Hematopoietic multipotent progenitor cell treated with erythropoietin and hydrocortisone succinate and interleukin-3 and kit ligand, for 15 days (in vitro differentiated cells): ENCODE data around the gene CDK12.
"Not testable (repeated sequence)": the region's sequence is repeated elsewhere in the genome, so short reads cannot be mapped to it uniquely, and the experiment has no call there.

Experiments used
- DNase-seq: peaks from one replicate; pipeline ENCODE4 v3.0.0-alpha.2; 2015; ENCODE audit warnings: low spot score

CDK12 gene

DNA sequence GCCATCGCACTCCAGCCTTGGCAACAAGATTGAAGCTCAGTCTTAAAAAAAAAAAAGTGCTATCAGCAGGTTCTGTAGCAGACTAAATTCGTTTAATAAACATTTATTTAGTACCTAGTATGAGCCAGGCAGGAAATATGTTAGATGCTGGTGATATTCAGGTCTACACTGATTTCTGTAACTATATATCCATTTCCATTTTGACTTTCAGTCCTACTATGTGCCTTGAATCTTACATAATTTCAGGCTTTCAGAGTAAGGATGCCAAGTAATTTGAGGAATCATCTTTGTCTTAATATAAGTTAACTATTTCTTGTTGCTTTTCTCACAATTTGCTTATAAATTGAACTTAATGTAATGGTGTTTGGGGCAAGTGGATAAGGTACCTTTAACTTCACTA lies 46.2 kb downstream of the CDK12 start:
- no peak for DNase-seq

DNA sequence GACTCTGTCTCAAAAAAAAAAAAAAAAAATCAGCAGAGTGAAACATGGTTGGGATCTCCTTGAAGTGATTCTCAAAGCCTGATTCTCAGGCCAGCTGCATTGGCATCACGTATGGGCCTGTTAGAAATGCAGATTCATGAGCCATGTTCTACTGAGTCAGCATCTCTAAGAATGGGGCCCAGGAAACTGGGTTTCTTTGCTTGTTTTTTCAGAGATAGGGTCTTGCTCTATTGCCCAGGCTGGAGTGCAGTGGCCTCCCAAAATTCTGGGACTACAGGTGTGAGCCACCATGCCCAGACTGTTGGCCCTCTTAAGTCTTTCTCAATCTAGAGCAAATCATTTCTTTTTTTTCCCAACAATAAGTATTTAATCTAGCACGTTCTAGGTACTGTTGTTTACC lies 47.7 kb downstream of the CDK12 start:
- no peak for DNase-seq

DNA sequence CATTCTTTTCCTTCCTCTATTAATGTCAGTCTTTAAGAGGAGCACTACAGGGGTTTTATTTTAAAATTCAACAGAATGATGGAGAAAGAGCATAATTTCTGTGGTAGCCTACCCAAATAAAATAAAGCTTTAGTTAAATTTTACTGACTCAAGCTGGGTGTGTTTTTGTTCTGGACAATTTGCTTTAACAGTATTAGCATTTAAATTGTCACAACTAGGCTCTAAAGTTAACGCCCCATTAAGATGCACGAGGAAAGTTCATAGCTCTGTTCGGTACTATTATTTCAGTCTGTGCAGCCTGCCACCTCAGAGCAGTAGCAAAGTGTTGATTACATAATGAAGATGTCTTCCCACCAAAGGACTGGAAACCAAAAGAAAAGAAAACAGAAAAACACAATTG lies 52.0 kb downstream of the CDK12 start:
- no peak for DNase-seq

DNA sequence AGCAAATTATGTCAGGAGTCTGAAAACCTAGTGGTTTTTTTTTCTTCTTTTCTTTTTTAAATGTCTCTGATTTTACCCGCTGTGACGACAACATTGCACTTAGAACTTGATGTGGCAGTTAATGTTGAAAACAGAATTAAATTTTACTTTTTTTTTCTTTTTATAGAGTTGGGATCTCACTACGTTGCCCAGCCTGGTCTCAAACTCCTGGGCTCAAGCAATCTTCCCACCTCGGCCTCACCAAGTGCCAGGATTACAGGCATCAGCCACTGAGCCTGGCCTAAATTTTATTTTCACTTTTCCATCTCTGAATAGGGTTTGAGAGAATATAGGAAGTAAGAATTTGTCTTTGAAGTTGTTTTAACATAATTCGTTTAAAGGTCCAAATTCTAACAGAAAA lies 52.6 kb downstream of the CDK12 start:
- no peak for DNase-seq

DNA sequence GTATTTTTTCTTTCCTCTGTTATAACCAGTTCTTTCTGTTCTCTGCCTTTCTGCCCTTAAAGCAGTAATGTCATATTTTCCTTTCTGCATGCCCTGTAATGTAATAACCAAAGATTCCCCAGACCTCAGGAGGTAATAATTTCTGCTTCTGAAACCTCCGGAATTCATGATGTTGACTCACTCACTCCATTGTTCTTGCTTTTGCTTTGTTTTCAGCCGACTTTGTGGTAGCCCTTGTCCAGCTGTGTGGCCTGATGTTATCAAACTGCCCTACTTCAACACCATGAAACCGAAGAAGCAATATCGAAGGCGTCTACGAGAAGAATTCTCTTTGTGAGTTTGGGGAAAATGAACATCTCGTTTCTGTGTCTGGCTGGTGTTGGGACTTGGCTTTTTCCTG lies 55.9 kb downstream of the CDK12 start:
- DNase-seq, result no peak

DNA sequence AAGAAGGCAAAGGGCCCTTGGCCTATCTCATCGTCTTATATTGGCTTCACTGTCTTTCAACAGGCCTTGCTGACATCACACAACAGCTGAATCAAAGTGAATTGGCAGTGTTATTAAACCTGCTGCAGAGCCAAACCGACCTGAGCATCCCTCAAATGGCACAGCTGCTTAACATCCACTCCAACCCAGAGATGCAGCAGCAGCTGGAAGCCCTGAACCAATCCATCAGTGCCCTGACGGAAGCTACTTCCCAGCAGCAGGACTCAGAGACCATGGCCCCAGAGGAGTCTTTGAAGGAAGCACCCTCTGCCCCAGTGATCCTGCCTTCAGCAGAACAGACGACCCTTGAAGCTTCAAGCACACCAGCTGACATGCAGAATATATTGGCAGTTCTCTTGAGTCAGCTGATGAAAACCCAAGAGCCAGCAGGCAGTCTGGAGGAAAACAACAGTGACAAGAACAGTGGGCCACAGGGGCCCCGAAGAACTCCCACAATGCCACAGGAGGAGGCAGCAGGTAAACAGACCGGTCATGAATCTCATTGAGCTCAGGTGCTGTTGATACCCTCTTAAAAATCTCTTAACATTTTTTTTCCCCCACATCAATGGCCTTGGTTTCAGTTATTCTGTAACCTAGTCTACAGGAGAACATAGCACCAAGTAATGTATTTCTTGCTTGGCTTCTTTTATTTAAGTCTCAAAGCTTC lies 64.7 kb downstream of the CDK12 start:
- no peak for DNase-seq

DNA sequence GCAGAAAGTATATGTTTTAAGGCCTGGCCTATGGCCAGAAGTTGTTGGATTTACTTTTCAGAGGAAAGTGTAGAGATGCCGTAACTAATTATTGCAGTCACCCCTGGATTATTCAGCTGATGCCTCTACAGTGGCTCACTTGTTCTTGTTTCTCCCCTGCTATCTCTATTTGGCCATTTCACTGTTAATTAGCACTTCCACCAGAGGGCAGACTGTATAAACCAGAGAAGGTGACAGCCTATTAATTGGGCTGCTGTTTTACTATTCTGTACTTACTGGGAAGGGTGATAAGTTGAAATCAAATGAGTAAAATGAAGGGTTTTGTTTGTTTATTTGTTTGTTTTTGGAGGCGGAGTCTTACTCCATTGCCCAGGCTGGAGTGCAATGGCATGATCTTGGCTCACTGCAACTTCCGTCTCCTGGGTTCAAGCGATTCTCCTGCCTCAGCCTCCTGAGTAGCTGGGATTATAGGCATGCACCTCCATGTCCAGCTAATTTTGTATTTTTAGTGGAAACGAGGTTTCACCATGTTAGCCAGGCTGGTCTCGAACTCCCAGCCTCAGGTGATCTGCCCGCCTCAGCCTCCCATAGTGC lies 66.0 kb downstream of the CDK12 start:
- peak; percentile 54 for DNase-seq

DNA sequence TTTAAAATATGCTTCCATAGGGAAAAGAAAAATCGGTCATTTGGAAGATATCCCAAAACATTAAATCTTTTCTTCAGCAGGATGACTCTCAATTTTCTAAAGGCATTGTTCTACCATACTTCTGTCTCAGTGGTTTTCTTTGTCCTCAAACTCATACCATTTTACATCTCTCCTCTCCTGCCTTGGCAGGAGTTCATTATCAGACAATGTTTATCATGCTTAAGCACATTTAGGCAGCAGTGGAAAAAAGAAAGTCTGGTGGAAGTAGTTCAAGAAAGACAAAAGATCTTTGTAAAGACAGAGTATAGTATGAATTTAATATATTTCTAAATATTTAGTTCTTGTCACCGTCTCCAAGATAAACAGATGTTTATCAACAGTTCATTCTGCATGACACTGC lies 68.2 kb downstream of the CDK12 start:
- DNase-seq, result peak; percentile 43

DNA sequence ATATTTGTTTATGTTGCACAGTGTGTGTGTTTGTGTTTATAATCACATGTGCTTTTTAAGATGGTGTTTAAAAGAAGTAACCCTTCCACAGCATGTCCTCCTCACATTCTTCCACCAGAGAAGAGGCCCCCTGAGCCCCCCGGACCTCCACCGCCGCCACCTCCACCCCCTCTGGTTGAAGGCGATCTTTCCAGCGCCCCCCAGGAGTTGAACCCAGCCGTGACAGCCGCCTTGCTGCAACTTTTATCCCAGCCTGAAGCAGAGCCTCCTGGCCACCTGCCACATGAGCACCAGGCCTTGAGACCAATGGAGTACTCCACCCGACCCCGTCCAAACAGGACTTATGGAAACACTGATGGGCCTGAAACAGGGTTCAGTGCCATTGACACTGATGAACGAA lies 69.2 kb downstream of the CDK12 start:
- no peak for DNase-seq

DNA sequence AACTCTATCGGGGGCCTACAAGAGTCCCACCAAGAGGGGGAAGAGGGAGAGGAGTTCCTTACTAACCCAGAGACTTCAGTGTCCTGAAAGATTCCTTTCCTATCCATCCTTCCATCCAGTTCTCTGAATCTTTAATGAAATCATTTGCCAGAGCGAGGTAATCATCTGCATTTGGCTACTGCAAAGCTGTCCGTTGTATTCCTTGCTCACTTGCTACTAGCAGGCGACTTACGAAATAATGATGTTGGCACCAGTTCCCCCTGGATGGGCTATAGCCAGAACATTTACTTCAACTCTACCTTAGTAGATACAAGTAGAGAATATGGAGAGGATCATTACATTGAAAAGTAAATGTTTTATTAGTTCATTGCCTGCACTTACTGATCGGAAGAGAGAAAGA lies 70.0 kb downstream of the CDK12 start:
- DNase-seq, result no peak

DNA sequence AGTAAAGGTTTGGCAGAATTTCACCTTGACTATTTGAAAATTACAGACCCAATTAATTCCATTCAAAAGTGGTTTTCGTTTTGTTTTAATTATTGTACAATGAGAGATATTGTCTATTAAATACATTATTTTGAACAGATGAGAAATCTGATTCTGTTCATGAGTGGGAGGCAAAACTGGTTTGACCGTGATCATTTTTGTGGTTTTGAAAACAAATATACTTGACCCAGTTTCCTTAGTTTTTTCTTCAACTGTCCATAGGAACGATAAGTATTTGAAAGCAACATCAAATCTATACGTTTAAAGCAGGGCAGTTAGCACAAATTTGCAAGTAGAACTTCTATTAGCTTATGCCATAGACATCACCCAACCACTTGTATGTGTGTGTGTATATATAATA lies 72.6 kb downstream of the CDK12 start:
- DNase-seq, result no peak

DNA sequence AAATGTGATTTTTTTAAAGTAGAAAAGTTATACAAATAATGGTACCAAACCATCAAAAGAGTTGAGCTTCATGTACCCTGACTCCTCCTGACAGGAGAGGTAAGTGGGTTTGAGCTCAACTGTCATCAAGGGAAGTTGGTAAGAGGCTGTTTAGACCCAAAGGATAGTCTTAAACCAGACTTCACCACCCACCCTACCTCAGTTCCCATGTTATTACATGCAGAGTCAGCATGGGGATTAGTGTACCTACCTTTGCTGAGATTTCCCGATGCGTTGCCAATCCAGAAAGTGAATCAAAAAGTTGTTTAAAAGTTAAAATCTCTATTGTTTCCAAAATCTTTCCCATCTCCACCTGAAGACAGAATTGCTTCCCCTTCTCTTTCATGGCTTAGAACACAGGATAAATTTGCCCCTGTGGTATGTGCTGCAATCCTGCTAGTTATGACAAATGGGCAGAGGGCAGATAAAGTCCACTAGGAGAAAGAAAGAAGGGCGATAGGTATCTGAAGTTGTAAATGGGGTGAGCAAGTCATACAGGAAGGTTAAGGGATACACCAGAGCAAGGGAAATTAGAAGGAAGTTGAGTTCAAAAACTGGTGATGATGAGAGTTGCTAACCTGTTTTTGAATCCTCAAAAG lies 73.6 kb downstream of the CDK12 start:
- no peak for DNase-seq

DNA sequence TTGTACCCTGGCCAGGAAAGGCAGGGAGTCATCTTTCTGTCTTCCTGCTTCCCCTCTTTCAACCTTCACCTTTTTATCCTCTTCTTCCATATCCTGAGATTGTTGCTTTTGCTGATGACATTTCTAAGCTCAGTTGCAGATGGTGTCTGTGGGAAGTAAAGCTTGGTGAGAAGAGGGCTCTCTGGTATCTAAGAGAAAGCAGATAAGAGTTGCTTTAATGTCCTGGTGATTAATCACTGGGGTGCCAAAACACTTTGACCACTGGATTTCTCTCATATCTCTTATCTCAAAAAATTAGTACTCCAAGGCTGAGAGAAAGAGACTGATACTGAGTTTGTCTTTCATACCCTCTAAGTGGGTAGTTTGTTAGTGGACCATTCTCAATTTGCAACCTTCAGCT lies 75.2 kb downstream of the CDK12 start:
- no peak for DNase-seq

DNA sequence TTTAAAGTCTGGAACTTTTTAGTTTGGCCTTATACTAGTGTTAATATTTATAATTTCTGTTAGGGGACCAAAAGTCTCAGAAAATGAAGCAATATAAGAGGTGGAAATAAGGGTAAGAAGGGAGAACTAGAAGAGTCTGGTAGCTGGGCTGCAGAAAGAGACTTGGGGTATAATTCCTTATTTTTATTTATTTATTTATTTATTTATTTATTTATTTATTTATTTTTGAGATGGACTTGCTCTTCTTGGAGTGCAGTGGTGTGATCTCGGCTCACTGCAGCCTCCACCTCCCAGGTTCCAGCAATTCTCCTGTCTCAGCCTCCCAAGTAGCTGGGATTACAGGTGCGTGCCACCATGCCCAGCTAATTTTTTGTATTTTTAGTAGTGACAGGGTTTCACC lies 76.1 kb downstream of the CDK12 start:
- not testable (repeated sequence) for DNase-seq

DNA sequence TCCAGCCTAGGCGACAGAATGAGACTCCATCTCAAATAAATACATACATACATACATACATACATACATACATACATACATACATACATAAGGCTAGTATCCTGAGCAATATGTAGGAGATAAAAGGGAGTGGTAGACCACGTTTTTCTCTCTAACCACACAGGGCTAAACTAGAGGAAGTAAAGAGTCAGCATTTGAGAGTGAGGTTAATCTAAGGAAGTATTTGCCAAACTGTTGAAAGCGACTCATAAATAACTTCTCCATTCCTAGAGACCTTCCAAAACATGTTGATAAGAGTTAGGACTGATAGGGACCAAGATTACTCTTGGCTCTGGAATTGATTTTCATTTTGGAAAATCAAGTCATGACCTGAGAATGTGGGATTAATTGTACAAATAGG lies 77.6 kb downstream of the CDK12 start:
- no peak for DNase-seq

DNA sequence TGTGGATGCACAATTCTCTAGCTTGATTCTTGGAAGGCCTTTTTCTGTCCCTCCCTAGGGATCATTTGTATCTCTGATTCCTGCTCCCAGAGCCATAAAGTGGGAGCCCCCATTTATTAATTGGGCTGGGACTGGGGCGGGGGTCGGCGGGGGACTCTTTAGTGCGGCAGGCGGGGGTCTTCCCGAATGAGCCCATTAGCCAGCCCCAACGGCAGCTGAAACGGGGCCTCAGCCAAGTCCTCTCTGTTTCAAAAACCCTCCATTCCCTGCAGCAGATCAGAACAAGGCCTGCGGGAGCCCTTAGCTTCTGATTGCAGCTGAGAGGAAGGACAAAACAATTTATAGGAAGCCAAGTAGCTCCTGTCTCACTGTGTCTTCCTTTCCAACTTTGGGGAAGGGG lies 79.3 kb downstream of the CDK12 start:
- DNase-seq, result no peak

DNA sequence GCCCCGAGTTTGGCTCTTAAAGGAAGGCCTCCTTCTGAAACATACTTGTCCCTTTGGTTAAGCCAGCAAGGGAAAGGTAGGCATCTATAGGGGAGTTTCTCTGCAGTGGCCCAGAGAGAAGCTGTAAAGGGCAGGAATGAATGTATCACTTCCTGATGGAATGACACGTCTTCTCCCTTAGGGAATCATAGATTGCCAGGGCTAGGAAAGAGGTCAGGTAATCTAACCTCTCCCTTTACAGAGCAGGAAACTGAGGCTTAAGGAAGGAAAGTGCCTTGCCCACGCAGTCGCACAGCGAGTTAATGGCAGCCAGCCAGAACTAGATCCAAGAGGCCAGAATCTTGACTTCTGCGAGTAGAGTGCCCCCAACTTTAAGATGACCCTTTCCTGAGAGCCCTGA lies 80.4 kb downstream of the CDK12 start:
- no peak for DNase-seq

DNA sequence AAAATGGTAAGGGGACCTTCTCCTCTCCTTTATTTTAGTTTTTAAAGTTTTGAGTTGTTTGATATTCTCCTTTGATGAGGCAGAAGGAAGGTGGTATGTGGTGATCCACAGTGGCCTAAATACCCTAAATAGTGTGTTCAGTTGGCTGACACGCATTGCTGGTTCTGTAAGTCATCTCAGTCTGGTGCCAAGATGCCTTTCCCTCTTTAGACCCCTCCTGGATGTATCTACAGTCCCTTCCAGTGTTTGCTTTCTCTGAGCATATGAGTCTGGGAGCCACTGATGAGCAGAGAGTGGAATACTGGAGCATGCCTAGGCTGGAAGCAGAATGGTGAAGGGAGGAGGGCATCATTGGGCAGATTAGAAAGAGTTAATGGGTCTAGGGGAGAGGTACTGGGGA lies 81.9 kb downstream of the CDK12 start:
- no peak for DNase-seq

DNA sequence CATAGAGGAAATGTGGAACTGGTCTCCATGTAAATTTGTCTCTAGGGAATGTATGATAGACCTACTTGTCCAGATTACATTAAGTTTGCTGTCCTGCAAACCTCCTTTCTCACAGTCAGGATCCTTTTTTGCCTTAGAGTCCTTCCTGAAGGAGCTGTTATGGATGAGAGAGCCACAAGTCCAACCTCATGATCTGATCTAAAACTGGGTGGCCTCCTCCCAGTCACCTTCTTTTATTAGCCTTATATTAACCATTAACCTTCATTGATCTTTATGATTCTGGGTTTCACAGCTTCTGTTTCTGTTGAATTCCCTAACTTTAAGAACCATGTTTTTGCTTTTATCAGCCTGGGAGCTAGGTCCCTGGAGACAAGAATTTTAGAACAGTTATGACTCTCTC lies 82.4 kb downstream of the CDK12 start:
- DNase-seq, result no peak

DNA sequence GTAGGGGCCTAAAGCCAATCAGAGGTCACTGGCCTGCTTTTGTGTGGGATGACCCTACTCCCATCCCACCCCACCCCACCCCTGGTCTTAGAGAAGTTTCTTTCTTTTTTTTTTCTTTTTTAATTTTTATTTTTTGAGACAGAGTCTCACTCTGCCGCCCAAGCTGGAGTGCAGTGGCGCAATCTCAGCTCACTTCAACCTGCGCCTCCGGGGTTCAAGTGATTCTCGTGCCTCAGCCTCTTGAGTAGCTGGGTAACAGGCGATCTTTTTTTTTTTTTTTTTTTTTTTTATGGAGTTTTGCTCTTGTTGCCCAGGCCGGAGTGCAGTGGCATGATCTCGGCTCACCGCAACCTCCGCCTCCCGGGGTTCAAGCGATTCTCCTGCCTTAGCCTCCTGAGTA lies 83.1 kb downstream of the CDK12 start:
- not testable (repeated sequence) for DNase-seq

DNA sequence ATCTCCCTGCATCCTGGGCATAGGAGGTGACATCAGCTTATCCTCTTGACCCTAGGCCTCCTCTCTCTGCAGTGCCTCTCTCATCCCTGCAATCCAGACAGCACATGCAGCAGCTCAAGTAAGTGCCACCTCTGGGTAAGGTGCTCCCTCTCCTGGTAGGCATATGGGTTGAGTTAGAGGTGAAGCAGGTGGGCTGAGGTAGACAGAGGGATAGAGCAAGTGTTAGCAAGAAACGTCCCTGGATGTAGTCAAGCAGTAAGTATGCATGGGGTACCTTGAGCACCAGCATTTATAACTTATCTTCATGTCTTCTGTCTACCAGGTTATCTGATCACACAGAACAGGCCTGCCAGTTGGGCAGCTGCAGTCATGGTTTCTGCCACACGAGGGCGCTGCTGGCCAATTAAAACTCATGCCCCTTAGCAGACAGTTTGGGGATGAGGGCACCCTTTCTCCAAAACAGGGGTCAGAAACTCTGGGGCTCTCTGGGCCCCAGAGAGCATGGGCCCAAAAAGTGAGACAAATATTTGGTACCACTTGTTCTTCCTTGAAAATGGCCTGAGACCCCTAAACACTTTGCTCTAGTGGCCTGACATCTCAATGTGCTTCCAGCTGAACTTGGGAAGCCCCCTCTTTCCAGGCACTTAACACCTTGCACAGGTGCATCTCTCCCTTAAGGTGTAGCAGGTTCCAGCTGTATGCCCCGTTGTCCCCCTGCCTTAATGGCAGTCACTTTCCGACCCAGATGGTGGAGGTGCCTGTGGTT lies 86.6 kb downstream of the CDK12 start:
- DNase-seq, result peak; percentile 74

DNA sequence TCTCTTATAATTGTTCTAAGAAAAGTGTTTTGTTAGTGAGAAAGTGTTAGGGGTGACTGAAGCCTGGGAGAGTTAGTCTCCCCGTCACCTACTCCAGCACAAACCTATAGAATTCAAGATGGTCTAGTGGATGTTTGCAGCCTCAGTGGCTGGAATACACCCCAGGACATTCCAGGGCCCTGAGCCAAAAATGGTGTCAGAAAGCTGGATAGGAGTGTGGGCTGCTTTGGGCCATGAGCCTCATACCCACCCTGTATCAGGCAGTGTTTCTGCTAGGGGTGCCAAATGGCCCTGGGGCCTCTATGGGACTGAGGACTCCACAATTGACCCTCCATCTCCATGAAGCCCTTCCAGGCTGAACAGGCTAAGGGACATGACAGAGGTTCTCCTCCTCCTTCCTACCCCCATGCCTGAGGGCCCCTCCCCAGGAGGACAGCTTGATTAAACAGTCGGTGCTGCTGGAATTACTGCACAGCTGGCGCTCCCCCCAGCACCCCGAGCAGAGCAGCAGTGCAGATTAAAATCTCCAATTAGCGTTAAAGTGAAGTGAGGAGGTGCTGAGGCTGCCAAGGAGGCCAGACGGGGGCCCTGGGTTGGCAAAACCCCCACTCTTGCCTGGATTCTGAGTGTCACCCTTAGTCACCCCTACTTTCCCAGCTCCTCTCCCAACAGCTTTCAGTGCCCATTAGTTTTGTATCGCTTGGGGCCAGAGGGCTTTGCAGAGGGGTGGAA lies 87.4 kb downstream of the CDK12 start:
- DNase-seq, result no peak
